ENCODE data around the gene CENPM.
"Not testable (repeated sequence)": the region's sequence is repeated elsewhere in the genome, so short reads cannot be mapped to it uniquely, and the experiment has no call there.

Gene CENPM

GRCh38 chr22:41966607-41967240 lies 19.8 kb upstream of the CENPM start:
- DNase-seq (ENCODE audit: low read depth in 4 of 4, low spot score in 1 of 4), result no peak

GRCh38 chr22:41966225-41966606 lies 19.3 kb upstream of the CENPM start:
- no peak for DNase-seq (ENCODE audit: low read depth in 4 of 4, low spot score in 1 of 4)

DNA sequence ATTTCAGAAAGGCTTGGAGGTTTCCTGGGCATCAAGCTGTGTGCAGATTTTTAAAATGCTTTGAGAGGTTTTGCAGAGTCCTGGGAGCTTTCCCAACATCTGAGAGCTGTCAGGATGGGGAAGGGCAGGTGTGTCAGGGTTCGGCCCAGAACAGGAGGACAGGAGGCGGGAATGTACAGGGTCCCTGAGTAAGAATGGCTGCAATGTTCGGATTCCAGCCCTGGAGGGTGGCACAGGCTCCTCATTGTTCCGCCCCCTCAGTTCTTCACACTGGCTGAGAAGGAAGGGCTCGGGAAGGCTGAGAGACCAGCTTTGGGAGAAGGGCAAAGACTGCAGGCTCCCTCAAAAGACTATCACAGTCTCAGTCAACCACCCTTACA lies 17.1 kb upstream of the CENPM start:
- DNase-seq (ENCODE audit: low read depth in 4 of 4, low spot score in 1 of 4), result no peak

DNA sequence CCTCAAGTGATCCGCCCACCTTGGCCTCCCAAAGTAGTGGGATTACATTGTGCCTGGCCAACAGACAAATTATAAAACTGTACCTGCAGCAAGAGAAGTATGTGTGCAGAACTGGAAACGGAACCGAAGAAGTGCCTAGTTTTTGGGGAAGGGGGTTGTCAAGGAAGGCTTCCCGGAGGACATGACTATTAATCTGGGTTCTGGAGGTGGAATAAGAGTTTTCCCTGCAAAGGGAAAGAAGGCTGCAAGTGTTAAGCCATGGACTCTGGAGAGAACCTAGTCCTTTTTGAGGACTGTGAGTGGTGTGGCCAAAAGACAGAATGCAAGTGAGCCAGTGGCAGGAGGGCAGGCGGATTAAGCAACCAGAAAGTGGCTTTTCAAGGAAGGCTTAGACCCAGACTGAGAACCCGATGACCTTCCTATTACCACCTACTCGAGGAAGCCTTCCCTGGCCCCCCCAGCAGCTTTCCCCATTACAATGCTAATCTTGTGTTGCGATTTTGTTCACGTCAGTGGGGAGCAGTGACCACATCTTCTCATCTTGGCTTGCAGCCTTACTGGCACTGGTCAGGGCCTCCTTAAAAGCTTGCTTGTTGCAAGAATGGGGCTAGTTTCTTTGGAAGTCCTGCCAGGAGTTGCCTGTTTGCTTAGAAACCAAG lies 16.6 kb upstream of the CENPM start:
- no peak for DNase-seq (ENCODE audit: low read depth in 4 of 4, low spot score in 1 of 4)

DNA sequence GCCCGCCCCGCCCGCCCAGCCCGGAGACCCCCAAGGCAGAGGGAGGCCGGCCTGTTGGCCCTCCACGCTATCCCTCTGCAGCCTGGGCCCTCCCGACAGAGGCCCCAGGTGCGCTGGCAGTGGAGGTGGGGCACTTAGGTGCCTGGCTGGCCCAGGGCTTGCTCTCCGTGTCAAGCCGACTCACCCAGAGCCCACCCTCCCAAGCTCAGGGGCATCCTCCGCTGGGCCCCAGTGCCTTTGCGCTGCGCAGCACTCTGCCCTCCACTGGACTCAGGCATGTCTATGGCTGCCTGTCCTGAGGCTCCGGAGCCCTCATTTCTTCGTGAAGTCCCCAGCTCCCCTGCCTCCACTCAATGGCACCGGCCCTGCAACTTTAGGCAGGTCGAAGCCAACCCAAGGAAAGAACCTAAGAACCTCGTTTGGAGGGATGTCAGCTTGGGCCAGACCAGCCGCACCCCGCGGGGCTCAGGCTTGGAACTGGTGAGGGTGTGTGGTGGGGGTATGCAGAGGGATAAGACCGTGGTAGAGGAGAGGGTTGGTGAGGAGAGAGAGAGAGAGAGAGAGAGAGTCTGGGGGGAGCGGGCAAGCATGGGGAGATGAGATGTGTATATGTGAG lies 11.1 kb upstream of the CENPM start:
- no peak for DNase-seq (ENCODE audit: low read depth in 4 of 4, low spot score in 1 of 4)

GRCh38 chr22:41952713-41953112 lies 5.8 kb upstream of the CENPM start:
- DNase-seq (ENCODE audit: low read depth in 4 of 4, low spot score in 1 of 4), result no peak

DNA sequence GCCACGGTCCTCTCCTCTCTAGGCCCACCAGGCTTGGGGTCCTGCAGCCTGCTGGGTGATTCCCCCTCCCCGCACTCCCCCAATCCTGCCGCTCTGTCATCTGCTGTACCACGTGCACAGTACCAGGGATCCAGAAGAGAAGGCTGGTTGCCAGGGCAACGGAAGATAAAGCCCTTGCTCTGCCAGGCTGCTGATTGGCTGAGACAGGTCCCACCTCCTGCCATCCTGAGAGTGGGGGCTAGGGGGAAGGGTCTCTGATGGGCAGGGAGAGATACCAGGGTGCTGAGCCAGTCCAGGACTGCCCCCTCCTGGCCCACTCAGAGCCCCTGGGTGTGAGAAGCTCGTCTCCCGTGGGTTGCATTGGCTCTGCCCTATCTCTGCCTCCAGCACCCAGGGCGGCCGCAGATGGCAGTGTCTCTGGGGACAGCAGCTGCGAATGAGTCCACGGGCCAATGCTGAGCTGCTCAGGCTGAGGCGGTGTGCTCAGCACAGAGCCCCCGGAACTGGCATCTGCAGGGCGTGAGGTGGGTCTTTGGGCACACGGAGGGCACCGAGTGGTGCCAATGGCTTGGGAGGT lies 5.0 kb upstream of the CENPM start, which contains the start of gene SMIM45:
SMIM45 (plus strand) TSS at position 253 of the 577 bp plus-strand sequence.
- DNase-seq (ENCODE audit: low read depth in 4 of 4, low spot score in 1 of 4), result no peak

DNA sequence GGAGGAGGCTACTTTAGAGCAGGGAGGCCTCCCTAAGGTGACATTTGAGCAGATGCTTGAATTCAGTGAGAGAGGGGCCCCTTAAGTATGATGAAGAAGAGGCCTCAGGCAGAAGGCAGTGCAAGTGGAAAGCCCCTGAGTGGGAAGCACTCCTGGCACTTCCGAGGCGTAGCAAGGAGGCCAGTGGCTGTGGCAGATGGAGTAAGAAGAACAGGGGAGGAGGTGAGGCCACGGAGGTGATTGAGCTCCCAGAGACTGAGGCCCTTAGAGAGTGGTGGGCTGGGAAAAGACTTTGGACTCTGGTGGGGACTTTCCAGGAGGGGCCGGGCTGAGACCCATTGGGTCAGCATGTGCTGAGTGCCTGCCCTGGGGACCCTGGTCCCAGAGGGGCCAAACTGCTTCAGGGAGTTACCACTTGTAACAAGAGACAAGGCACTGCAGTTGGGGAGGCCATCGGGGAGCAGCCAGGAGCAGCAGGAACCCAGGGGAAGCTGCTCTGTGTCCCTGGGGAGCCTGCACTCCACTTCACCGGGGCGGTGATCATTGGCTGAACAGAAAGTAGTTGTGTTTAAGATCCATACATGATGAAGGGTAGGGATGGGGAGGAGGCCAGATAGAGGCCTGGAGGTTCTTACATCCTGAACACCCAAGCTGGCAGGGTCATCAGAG lies 2.5 kb upstream of the CENPM start:
- no peak for DNase-seq (ENCODE audit: low read depth in 4 of 4, low spot score in 1 of 4)

DNA sequence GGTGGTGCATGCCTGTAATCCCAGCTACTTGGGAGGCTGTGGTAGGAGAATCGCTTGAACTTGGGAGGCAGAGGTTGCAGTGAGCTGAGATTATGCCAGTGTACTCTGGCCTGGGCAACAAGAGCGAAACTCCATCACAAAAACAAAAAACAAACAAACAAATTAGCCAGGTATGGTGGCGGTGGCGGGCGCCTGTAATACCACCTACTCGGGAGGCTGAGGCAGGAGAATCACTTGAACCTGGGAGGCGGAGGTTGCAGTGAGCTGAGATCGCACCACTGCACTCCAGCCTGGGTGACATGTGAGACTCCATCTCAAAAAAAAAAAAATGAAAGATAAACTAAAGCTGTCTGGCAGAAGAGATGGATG lies 2.0 kb upstream of the CENPM start:
- not testable (repeated sequence) for DNase-seq (ENCODE audit: low read depth in 4 of 4, low spot score in 1 of 4)

GRCh38 chr22:41948142-41948541 lies 1.2 kb upstream of the CENPM start:
- DNase-seq (ENCODE audit: low read depth in 4 of 4, low spot score in 1 of 4), result no peak

DNA sequence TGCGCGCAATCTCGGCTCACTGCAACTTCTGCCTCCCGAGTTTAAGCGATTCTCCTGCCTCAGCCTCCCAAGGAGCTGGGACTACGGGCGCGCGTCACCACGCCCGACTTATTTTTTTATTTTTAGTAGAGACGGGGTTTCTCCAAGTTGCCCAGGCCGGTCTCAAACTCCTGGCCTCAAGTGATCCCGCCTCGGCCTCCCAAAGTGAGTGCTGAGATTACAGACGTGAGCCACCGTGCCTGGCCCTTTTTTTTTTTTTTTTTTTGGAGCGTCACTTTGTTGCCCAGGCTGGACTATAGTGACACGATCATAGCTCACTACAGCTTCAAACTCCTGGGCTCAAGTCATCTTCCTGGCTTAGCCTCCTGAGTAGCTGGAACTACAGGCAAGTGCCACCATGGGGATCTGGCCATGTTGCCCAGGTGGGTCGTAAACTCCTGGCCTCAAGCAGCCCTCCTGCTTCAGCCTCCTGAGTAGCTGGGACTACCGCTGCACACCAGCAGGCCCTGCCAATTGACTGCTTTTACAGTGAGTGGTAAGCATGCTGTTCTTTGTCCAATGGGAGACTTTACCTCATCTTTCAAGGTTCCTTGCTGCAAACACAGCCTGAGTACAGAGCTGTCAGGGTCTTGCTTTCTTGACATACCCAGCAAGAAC lies 600 bp upstream of the CENPM start:
- no peak for DNase-seq (ENCODE audit: low read depth in 4 of 4, low spot score in 1 of 4)

- no peak for DNase-seq (ENCODE audit: low read depth in 4 of 4, low spot score in 1 of 4)
Observed at GRCh38 chr22:41943661-41944209, 3.2 kb downstream of the CENPM start.

GRCh38 chr22:41940832-41941765 lies 5.9 kb downstream of the CENPM start:
- DNase-seq (ENCODE audit: low read depth in 4 of 4, low spot score in 1 of 4), result peak; percentile 64 to 72 (median 66)

- peak; percentile 86 to 92 (median 89) for DNase-seq (ENCODE audit: low read depth in 4 of 4, low spot score in 1 of 4)
Observed at GRCh38 chr22:41939981-41940831, 6.7 kb downstream of the CENPM start.

- no peak for DNase-seq (ENCODE audit: low read depth in 4 of 4, low spot score in 1 of 4)
Observed at GRCh38 chr22:41936894-41937169, 10.1 kb downstream of the CENPM start.

- DNase-seq (ENCODE audit: low read depth in 4 of 4, low spot score in 1 of 4), result no peak
Observed at GRCh38 chr22:41935509-41935908, 11.4 kb downstream of the CENPM start.

DNA sequence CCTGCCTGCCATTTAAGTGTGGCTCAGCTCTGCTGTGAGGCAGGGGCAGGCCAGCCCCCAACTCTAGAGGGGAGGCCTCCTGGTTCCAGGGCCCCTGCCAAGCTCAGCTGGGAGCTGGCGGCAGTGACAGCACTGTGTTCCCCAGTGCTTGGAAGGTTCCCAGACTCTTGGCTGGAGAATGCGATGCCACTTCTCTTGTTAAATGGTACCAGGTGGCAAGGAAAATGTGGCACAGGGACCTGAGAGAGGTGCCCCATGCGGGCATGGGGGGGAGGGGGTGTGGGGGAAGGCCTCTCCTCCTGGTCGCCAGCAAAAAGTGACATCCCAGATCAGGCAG lies 12.0 kb downstream of the CENPM start:
- DNase-seq (ENCODE audit: low read depth in 4 of 4, low spot score in 1 of 4), result no peak

DNA sequence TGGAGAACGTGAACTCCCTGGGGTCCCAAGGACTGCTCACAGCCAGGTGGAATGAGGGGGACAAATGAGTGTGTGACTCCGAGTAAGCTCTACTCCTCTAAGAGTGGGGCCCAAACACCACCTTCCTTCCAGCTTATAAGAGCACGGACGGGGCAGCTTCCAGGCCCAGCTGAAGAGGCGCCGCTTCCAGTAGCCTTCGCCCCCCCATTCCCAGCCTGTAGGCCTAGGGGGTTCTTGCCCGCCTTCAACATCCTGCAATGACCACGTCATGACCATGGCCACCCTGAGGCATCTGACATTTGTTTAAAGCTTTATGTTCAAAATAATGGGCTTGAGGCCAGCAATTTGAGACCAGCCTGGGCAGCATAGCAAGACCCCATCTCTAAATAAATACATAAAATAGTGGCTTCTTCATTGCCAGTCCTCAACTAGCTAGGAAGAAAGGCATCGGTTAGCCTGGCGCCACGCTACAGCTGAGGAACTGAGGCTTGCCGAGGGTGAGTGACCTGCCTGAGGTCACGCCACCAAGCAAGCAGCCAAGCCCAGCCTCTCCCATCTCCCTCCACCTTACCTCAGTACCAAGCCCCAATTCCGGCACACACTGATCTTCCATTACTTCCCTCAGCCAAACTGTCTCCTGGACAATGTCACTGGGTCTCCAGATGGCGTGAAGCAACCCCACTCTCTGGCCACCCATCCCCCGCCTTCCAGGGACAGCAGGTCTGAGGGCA lies 12.5 kb downstream of the CENPM start:
- no peak for DNase-seq (ENCODE audit: low read depth in 4 of 4, low spot score in 1 of 4)

Measured in stimulated activated CD4-positive, alpha-beta T cell treated with anti-CD3 and anti-CD28 coated beads, Interleukin-1b, Interleukin-23, amount 100 ng/mL, for 24 hours (primary cell).